Epithelial cell of esophagus (primary cell): ENCODE data around the gene SLC35E1.

Experiments
- DNase-seq: peaks from one replicate; pipeline ENCODE4 v3.0.0; 2010; ENCODE audit warnings: low read depth
- H3K4me3 ChIP-seq: 2 replicates; pipeline ENCODE4 v1.5.1; 2011; ENCODE audit warnings: mild to moderate bottlenecking, low read length, control low read depth
- TF ChIP-seq, protein P1 (sequence below): IDR thresholded peaks from 2 replicates; pipeline ENCODE4 v1.5.1; 2011; ENCODE audit warnings: low read depth, mild to moderate bottlenecking, low read length, control low read depth, inconsistent platforms; ENCODE audit not compliant: insufficient read depth; ENCODE audit errors: missing control alignments

SLC35E1 gene

DNA sequence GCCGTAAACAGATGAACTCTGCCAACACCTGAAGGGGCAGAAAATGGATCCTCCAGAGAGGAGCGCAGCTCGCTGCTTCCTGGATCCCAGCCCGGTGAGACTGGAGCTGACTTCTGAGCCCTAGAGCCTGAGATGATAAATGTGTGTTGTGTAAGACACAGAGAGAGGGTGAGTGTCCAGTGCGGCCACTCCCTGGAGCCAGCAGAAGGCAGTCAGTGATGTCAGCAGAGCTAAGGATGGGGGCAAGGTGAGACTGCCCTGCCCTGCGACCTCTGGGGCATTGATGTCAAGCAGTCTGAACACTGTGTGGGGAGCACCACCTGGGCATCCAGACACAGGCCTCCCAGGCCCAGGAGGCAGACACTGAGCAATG is 9.7 kb upstream of the SLC35E1 start:
- H3K4me3 ChIP-seq = no peak overlapping the region
- DNase-seq = no peak
- TF ChIP-seq, protein P1, sequence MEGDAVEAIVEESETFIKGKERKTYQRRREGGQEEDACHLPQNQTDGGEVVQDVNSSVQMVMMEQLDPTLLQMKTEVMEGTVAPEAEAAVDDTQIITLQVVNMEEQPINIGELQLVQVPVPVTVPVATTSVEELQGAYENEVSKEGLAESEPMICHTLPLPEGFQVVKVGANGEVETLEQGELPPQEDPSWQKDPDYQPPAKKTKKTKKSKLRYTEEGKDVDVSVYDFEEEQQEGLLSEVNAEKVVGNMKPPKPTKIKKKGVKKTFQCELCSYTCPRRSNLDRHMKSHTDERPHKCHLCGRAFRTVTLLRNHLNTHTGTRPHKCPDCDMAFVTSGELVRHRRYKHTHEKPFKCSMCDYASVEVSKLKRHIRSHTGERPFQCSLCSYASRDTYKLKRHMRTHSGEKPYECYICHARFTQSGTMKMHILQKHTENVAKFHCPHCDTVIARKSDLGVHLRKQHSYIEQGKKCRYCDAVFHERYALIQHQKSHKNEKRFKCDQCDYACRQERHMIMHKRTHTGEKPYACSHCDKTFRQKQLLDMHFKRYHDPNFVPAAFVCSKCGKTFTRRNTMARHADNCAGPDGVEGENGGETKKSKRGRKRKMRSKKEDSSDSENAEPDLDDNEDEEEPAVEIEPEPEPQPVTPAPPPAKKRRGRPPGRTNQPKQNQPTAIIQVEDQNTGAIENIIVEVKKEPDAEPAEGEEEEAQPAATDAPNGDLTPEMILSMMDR = no peak

DNA sequence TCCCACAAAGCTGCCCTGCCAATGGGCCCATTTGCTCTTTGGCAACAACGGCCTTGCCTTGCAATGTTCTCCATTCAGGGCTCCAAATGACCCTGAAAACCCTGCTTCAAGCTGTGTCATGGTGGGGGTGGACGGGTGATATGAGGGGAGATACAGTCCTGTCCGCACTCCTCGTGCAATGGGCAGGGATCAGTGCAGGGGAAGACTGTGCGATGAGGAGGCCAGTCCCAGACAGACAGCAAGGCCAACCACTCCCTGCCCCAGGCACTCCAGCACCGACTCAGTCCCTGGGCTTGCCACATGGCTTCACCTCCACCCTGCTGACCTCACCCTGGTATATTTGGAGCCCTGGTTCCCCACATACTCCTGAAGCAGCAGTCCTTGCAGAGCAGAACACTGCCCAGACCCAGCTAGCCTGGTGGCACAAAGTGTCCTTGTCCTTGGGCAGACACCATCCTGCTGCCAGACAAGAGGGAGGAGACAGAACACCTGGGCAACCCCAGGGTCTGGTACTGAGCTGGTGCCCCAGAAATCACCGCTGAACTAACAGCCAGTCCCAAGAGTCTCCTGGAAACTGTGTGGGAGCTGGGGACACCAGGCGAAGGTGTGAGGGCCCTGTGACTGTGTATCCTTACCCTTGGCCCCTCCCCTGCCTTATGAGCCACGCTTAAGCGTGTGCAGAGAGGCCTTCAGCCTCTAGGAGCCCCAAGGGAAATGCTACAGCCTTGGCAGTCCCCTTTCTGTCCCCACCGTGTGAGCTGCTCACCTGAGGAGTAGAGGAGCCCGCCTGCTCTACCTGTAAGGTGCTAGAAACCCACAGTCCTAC is 9.1 kb upstream of the SLC35E1 start:
- H3K4me3 ChIP-seq = no peak overlapping the region
- TF ChIP-seq, protein P1 = no peak
- DNase-seq = no peak

DNA sequence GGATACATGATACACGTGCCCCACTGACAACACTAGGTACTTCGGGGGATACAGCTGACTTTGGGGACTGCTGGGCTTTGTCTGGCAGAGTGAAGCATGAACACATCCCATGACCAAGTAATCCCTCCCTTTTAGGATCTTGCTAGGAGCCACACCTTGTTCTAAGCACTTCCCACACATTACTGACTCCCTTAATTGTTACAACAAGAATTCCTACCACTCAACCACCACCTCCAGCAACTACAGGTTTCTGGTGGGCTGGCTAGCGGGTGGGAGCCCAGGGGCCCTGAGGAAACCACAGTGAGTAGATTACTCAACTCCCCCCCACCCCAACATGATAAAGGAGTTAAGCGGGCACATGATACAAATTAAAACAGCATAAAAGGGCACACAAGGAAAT is 7.2 kb upstream of the SLC35E1 start:
- H3K4me3 ChIP-seq = no peak overlapping the region
- DNase-seq = peak; percentile 35
- TF ChIP-seq, protein P1 = no peak

DNA sequence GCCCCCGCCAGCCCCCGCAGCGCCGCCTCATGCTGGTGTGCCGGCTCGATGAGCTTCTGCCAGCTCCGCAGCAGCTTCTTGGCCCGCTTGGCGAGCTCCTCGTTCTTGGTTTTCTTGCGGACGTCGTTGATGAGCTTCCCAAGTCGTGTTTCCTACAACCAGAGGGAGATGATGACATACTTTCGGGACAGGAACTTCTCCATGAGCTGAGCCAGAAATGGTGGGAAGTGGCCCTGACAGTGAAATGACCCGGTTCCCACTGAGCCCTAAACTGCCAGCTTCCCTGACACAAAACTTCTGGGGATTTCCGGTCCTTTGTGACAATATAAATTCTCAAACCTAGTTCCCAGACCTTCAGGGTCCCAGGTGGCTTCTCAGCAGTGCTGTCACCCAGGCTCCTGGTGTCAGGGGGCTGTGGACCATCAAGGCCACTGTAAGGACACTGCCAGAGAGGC is 5.3 kb upstream of the SLC35E1 start:
- no peak for DNase-seq
- TF ChIP-seq, protein P1 = no peak
- no peak overlapping the region for H3K4me3 ChIP-seq

DNA sequence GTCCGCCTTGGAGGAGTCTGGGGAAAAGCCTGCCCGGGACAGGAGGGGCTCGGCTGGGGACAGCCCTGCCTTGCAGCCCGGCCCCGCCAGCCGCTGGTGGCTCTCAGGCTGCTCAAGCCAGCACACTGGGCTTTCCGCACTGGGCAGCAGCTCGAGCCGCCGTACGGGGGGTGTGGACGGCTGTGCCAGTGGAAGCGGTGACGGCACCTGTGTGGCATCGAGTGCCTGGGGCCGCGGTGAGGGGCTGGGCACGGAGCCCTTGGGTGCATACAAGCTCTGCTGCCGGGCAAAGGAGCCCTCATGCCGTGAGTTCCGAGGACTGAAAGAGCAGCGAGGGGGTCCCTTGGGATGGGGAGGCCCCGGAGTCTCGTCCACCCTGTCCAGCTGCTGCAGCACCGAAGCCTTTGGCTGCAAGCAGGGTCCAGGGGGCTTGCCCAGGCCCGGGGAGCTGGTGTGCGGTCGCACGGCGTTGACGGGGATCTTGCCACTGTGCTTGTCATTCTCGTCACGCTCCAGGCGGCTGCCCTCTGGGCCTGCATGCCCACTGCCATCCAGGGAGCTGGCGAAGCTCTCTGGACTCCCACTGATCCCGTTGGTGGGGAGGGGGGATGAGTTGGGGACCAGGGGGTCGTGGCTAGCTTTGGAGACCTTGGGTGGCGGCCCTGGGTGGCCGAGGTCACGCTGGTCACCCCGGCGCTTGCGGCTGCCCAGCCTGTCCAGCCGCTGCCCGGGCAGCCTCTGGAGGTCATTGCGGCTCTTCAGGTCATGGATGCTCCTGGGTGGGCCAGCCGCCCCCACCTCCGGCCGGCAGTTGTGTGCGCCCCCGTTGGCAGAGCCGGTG is 4.7 kb upstream of the SLC35E1 start:
- H3K4me3 ChIP-seq = no peak overlapping the region
- DNase-seq = no peak
- TF ChIP-seq, protein P1 = no peak

DNA sequence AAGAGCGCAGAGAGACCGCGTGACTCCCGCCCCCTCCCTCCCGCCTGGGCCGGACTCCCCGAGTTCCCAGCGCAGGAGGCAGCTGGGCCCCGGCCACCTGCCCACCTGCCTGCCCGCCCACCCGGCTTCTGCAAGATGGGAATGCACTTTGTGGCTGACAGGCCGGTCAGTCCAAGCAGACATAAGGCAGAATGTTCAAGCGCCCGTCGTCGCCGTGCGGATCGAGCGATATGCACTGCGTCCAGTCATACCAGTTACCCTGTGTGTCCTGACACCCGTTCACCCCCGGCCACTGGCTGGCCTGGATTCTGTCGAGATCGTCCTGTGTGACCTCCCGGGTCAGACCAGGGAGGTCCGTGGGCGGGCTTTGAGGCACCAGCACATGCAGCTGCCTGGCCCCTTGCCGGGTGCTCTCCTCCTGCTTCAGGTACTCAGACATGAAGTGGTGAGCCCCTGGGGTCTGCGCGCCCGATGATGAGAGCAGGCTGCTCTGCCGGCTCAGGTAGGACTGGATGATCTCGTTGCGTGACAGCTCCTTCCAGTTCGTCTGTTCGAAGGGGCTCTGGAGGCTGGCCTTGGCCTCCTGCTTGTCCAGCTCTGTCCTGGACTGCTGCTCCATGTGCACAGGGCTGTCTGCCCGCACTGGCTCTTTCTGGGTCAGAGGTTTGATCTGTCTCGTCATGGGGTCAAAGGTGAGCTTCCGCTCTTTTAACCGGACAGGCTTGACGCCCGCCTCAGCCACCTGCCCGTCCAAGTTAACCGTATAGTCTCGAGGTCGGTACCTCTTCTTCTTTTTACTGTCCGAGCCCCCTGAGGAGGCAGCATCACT is 3.9 kb upstream of the SLC35E1 start:
- no peak for DNase-seq
- TF ChIP-seq, protein P1 = no peak
- H3K4me3 ChIP-seq = no peak overlapping the region
